HG03442 (cell line): ENCODE results near the gene CMTR1.
"Not testable (repeated sequence)": the region's sequence is repeated elsewhere in the genome, so short reads cannot be mapped to it uniquely, and the experiment has no call there.

Experiments used
- ATAC-seq: cut with Tn5 transposase; IDR thresholded peaks from one replicate; pipeline ENCODE4 v1.9.1; 2021; ENCODE audit warnings: mild to moderate bottlenecking, moderate library complexity; ENCODE audit not compliant: unreplicated experiment

The CMTR1 gene

DNA sequence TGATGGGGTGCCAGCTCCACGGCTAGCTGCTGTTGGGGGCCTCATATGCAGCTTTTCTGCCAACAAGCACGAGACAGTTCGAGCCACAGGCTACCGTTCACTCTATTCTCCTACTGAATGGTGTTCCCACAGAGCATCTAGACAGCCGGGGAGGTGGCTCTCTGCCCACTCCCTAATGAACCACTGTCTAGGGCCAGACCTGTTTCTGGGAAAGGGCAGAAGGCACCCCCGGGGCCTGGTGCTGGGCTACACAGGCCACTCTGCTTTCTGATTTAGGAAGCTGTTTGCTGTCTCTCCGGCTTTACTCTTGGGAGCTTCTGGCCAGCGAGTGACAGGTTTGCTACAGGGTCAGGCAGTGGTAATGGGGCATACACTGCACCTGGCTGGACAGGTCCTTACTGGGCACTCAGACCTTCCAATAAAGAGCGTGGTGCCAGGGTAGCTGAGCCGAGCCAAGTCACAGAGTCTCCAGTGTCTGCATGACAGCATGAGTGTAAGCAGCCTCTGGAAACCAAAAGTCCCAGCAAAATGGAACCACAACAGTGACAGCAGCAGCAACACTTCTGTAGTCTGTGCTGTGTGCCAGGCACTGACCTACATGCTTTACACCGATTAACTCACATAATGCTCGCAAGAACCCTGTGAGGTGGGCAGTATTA, 58.3 kb downstream of the CMTR1 start:
- no peak for ATAC-seq

DNA sequence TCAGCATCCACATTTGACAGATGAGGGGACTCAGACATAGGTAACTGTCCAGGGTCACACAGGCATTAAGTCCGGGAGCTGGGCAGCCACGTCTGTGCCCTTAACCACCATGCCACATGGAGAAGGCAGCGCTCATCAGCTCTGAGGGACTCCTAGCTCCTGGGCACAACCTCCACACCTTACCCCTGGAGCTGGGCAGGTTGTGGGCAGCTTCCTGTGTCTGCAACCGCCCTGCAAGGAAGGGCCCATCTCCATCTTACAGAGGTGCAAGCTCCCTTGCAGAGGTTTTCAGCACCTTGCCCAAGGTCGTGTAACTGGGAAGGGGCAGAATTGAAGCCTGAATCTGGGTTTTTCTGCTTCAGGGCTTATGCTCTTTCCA, 58.8 kb downstream of the CMTR1 start:
- ATAC-seq = no peak

DNA sequence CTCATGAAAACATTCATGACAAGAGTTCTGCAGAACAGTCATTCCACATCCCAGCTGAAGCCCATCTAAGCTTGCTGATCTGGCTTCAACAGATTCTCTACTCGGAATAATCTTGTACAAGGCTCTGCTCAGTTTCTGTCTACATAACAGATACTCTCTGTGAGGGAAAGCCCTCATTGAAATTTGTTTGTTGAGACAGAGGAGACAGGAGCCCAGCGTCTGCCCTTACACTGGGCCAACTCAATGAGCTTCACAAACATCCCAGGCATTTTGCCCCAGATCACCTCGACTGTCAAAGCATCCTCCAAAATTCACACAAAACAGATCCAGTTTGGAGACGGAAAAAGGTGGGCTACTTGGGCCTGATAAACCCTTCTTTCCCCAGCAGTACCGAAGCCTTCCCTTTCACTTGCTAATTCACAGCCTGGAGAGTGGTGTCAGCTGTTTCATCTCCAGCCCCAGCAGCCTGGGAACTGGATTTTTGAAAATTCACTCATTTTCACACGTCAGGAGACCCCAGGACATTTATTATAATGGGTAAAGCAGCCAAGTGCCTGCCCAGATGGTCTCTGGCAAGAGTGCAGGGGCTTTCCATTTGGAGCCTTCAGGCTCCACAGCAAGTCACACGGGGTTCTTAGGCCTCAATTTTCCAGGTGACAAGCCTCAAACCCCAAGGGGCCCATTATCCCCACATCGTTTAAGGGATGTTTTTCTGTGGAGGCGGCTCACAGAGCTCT, 59.4 kb downstream of the CMTR1 start:
- ATAC-seq = no peak

DNA sequence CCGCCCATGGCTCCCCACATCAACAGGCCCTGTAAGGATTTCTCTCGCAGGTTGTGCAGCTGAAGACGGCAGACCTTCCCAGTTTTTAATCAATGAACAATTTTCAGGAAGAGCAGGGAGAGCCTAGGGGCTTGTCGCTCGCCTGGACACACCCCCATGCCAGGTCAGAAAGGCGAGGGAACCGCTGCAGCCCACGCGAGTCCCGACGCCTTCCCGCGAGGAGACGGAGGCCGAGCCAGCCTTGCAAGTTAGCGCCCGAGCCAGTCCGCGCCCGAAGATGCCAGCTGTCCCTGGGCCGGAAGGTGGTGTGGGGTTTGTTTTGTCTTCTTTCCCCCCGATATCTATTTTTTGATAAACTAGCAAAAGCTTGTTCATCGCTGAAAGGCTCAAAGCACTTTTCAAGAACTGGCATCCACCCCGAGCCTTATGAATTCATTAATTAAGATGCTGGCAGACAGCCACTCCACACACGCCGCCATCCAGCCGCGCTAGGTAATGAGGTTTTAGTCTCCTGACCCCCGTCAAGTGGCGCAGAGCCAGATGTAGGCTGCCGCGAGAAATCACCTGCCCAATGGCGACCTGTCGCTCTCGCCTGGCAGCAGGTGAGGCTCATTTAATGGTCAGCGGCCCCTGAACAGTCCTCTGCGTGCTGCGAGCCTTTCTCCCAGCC, 60.1 kb downstream of the CMTR1 start:
- no peak for ATAC-seq

DNA sequence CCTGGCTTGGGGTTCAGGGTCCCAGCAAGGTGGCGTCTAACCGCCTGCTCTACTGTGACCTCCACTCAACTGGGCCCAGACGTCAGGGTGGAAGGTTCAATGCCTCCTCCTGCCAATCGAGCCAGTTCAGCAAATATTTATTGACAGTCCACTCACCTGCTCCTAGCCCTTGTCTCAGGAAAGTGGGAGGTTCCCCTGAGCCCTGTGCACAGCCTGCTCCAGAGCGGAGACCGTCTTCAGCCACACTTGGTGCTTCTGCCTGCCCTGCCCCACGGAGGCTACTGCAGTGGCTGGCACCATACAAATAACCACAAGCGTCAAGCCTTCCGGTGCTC, 60.6 kb downstream of the CMTR1 start:
- ATAC-seq = no peak

DNA sequence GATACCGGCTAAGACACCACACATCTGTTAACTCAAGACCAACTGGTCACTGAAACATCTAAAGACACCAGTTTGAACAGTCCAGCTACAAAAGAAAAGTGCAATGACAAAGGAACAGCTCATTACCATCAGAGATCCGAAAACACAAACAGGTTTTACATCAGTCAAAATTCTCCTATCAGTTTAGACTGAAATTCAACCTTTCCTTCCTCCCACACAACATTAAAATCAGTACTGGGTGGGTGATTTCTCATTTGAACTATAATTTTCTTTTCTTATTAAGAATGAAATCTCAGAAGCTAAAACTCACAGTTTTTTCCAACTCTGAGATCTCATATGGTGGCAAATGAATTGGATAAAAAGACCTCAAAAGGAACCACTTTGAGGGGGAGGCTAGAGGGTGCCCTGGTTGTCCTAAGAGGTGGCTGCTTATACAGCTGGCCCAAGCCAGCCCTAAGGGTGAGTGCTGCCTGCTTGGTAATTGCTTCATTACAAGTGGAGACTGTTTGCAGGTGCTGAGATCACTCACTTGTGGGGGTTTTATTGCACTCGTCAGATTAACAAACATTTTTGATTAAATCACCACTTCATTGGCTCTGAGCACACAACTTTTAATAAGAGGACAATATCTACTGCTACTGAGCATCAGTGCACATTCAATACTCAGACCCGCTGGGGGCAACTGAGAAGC, 62.4 kb downstream of the CMTR1 start:
- no peak for ATAC-seq

DNA sequence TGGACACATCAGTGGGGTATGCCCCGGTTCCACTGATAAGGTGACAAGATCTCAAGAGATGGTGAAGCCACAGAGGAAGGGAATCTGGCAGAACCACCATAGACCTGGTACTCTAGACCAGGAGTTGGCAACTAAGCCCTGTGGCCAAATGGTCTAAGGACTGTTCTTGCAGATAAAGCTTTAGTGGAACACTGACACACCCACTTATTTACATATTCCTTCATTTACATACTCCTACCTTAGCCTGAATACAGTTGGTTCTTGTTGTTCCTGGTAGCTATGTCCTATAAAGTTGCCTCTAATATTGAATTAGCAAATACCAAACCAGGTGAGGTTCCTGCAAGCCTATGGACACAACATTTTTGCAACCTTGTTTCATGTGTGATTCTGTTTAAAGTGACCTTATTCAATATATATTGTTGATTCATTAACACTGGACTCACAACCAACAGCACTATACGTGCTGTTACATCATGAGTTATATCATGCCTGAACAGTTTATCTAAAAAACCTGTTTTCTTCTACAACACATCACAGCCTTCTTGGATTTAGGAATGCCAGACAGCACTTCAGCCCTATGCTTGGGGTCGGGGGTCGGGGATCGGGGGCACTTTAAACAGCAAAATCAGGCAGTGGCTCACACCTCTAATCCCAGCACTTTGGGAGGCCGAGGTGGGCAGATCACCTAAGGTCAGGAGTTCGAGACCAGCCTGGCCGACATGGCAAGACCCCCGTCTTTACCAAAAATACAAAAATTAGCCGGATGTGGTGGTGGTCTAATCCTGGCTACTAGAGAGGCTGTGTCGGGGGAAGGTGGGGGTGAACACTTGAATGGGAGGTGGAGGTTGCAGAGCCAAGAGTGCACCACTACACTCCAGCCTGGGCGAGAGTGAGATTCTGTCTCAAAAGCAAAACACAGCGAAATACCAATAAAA, 64.2 kb downstream of the CMTR1 start:
- ATAC-seq = no peak

DNA sequence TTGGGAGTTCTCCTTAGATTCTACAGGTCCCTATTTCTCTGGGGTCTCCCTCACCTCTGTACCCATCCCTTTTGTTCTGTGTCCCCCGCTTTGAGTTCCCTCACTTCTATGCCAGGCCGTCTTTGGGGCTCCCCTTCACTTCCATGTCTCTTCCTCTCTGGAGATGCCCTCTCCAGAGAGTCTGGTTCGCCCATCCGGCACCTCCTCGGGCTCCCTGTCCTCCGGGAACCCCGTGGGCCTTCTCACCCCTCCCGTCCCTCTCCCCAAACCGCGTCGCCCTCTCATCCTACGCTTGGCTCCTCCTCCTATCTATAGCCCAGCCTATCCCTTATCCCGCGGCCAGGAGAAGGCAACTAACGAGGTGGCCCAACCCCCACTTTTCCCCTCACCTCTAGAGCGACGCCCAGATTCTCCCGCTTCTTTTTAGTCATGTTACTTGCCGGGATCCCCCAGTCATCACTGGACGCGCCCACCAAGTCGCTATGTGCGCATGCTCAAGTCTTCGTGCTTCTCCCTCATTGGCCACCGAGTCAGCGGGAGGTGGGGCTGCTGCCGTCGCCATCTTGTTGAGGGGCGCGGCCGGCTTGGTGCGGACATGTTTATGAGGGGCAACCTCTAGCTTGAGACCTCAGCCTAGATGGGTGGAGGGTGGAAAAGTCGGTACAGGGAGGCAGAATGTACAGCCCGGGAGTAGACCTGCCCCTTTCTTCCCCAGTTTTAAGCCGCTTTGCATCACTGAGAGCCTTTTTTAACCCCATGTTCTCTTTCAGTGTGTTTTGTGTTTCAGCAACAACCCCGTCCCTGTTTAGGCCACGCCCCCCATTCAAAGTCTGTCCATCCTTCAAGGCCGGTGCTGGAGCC, 66.6 kb downstream of the CMTR1 start, which contains the start of gene CCDC167:
Gene CCDC167 (minus strand): TSS at position 461 of the 861 bp plus-strand sequence. CDS start 30 bp downstream, at position 431.
- ATAC-seq = peak; percentile 80

DNA sequence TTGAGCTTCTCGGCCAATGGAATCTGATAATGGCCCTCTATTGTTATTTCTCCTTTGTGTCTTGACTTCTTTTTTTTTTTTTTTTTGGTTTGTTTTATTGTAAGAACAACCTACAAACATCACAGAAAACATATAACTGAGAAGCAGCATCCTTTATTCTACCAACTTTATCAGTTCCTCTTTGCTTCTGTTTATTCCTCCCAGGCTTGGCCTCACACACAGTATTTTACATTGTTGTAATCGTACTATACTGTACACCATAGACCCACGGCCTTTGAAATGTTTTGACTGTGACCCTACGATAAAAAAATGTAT, 67.2 kb downstream of the CMTR1 start:
- ATAC-seq = no peak

DNA sequence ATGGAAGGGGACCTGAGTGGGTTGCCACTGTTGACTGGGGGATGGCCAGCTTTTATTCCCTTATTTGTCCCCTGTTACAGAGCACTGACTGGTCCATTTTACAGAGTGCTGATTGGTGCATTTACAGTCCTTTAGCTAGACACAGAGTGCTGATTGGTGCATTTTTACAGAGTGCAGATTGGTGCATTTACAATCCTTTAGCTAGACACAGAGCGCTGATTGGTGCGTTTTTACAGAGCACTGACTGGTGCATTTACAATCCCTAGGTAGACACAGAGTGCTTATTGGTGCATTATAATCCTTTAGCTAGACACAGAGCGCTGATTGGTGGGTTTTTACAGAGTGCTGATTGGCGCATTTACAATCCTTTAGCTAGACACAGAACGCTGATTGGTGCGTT, 67.9 kb downstream of the CMTR1 start:
- ATAC-seq = not testable (repeated sequence)

DNA sequence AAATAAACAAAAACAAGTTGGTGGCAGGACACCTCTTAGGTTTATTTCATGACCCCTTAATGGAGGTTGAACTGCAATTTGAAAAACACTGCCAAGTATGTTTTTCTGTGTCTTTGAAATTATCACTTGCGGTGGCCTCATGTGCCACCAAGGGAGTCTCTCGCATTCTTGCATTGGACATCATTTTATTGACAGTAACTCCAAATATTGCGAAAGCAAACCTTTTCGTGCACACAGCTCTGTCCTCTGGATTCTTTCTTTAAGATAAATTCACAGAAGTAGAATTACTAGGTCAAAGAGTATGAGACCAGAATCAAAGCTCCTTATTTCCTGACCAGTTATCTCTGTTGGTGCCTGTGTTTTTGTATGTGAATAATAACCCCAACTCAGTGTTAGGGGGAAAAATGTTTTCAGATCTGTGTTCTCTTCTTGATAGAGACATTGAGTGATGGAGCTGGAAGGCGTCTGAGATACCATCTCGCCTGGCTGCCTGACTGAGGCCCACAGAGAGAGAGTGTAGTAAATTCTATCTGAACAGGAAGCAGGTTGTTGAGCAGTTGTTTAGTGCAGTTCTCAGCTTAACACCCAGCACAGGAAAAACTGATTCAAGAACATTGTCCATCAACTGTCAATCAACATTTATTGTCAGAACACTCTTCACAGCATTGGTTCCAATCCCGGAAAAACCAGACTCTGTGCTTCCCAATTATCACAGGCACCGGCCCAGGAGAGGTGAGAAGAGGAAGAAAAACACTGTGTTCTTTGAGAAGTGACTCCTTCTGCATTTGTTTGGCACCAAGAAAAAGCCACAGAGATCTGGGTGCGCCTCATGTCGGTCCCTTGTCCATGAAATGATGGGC, 68.8 kb downstream of the CMTR1 start:
- no peak for ATAC-seq

DNA sequence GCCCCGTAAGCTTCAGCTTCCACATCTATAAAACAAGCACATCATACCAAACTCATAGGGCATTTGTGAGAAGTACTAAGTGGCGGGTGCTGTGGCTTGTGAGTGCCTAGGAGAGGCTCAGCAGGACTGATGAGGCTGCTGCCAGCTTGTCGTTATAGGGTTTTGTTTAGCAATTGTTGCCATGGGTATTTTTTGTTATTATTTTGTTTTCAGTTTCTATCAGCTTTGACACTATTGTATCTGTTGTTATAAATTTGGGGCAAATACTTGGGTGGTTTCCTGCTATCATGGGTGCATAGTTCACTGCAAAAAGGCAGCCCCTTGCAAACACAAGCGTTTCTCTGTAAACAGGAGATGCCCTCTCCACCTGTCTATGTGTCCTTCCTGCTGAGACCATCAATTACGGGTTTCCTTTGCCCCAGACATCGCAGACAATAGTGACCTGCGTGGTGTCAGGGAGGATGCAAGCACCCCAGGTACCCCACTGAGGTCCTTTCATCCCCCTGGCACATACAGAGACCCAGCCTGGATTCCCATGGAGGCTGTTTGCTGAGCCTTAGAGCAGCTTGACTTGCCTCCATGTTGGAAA, 69.8 kb downstream of the CMTR1 start:
- no peak for ATAC-seq

DNA sequence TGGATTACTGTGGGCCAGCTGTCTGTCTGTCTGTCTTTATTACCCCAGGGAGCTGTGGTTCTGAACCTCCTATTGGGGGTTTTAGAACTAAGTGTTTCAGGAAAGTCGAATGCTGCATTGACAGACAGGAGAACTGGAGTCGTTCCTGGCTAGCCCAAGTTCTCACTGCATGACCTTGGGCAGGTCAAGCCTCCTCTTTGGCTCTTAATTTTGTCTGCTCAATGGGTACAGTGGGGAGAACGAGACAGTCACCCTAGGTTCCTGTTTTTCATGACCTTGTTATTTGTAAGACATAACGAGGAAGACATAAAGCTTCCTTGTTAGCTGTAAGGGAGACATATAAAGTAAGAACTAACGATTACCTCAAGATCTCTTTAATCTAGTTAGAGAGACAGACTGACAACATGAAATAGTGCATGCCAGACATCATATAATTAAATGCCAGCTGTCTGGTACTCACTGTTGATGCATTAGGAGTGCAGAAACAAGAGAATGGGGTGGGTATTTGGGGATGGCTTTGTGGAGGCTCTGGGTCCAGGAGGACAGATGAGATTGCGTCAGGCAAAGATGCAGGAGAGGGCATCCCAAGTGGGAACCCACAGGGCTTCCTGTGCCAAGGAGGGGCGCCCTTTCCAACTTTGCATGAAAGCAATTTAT, 70.4 kb downstream of the CMTR1 start:
- no peak for ATAC-seq

DNA sequence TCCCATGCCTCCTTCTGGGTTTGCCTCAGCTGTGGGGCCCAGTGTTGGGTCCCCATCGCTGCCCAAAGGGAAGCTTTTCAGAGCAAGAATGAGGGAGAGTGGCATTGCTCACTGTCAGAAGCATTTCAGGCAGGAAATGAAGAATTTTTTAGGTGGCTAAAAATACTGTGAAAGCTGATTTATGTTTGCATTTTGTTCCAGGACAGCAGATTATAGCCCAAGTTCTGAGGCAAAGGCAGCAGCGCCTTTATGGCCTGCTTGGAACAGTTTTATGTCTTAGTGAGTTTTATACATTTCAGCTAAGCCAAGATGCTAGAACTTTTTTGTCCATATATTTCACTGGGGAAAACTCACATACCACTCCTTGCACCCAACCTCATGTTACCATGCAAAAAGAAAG, 71.0 kb downstream of the CMTR1 start:
- ATAC-seq = no peak

DNA sequence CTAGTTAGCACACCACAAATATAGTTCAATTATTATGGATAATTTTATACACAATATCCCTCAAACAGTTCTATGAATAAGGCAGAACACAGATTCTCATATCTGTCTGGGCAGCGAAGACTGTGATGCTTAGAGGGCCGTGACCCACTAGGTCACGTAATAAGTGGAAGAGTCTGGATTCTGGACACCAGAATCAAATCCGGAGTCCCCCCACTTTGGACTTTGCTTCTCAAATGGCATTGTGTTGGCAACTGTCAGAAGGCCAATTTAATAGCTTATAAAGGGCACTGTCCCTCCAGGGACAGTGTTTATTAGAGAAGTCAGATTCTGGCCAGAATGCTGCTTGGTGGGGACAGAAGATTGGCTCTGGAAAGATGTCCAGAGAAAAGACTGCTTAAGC, 73.5 kb downstream of the CMTR1 start:
- no peak for ATAC-seq

DNA sequence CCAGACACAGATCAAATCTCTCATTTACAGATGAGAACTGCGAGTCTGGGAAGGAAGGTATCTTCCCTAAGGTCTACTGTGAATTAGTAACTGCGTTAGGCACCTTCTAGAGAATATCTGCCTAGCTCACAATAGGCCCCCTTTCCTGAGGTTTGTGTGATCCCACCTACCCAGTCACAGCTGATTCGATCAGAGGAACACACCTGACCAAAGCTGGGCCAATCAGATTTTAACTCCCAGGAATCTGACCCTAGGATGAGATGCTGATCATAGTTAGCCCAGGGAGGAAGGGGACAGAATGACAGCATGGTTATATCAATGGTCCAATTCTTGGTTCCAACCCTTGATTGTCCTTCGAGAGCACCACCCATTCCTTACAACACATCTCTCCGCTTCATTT, 74.1 kb downstream of the CMTR1 start:
- no peak for ATAC-seq

DNA sequence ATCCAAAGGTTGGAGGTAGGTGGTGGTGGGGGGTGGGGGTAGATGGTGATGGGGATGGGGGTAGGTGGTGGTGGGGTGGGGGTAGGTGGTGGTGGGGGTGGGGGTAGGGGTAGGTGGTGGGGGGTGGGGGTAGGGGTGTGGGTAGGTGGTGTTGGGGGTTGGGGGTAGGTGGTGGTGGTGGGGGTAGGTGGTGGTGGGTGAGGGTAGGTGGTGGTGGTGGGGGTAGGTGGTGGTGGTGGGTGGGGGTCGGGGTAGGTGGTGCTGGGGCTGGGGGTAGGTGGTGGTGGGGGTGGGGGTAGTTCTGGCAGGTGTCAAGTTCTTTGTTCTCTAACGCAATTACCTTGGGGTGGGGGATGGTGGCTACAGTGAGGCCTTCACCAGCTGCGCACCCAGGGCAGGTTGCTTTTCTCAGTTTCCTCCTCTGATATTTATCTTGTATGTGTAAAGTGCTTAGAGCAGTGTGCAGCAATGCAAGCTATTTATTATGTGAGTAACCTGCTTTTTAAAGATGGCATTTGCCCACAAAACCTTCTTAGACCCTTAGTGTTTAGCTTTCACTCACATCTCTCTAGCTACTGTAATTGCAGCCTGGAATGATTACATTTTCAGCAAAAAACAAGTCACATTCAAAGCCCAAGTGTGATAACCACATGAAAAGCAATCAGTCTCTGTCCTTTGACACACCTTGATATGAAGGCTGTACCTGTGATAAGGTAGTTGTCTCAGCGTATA, 74.8 kb downstream of the CMTR1 start:
- ATAC-seq = no peak
